A673 (cell line): ENCODE data around the gene UGGT2. TPM values are rescaled to one million over a fixed set of nuclear protein-coding genes. Genes with fewer than 3 reads are reported as not detected.

Source experiments
- BruUV-seq: library from RNA; stranded (reverse); fragments of 400-500 nt; replicated peaks from 2 replicates; lab custom pipeline; 2021; lab: Mats Ljungman, UMichigan
- CTCF ChIA-PET: fragments of 300-600 bp; sonication (Branson Sonifier 250); formaldehyde crosslinking; loops from one replicate; lab custom pipeline; 2022; ENCODE audit warnings: antibody characterized with exemption; lab: Charles Lee
- POLR2A ChIA-PET: fragments of 300-600 bp; sonication (Branson Sonifier 250); formaldehyde crosslinking; loops from one replicate; lab custom pipeline; 2022; ENCODE audit warnings: antibody characterized with exemption; ENCODE audit not compliant: low non-redundant PET; lab: Charles Lee
- DNase-seq: peaks from one replicate; pipeline ENCODE4 v3.0.0-alpha.2; 2015; ENCODE audit warnings: low spot score
- H3K27ac ChIP-seq: fragments of 200-600 bp; sonication (generic); 2 replicates; pipeline ENCODE4 v1.5.1; 2016; ENCODE audit warnings: mixed run types, low read depth, mild to moderate bottlenecking, mixed read lengths, antibody characterized with exemption, low read length; ENCODE audit not compliant: poor library complexity, severe bottlenecking
- H3K27me3 ChIP-seq: fragments of 200-600 bp; sonication (generic); replicated peaks from 2 replicates; pipeline ENCODE4 v1.6.1; 2017; ENCODE audit warnings: mixed run types, low read depth, mild to moderate bottlenecking, mixed read lengths, antibody characterized with exemption, low read length; ENCODE audit not compliant: insufficient read depth, poor library complexity
- H3K36me3 ChIP-seq: fragments of 200-600 bp; sonication (generic); 2 replicates; pipeline ENCODE4 v1.6.1; 2016; ENCODE audit warnings: mixed run types, mild to moderate bottlenecking, mixed read lengths, antibody characterized with exemption, low read length; ENCODE audit not compliant: insufficient read depth, poor library complexity, severe bottlenecking
- H3K4me1 ChIP-seq: fragments of 200-600 bp; sonication (generic); 2 replicates; pipeline ENCODE4 v1.6.1; 2017; ENCODE audit warnings: mixed run types, mild to moderate bottlenecking, mixed read lengths, antibody characterized with exemption, low read length; ENCODE audit not compliant: insufficient read depth, poor library complexity, severe bottlenecking
- H3K4me3 ChIP-seq: fragments of 200-600 bp; sonication (generic); 2 replicates; pipeline ENCODE4 v1.5.1; 2016; ENCODE audit warnings: low read depth, mixed run types, mild to moderate bottlenecking, mixed read lengths, low read length; ENCODE audit not compliant: poor library complexity, severe bottlenecking
- H3K9me3 ChIP-seq: fragments of 200-600 bp; sonication (generic); 2 replicates; pipeline ENCODE4 v1.6.1; 2016; ENCODE audit warnings: mixed run types, low read depth, mild to moderate bottlenecking, mixed read lengths, antibody characterized with exemption, low read length; ENCODE audit not compliant: poor library complexity, severe bottlenecking
- CTCF ChIP-seq: fragments of 300-800, 200-600 bp; sonication (generic); conservative IDR thresholded peaks from 2 replicates; pipeline ENCODE4 v1.5.1; 2017; ENCODE audit warnings: low read depth, mild to moderate bottlenecking, antibody characterized with exemption, low read length, moderate library complexity, mixed read lengths
- EZH2 ChIP-seq: fragments of 200-600 bp; sonication (generic); IDR thresholded peaks from 2 replicates; pipeline ENCODE4 v1.6.1; 2017; ENCODE audit warnings: borderline replicate concordance, low read depth, mild to moderate bottlenecking, mixed read lengths, antibody characterized with exemption, low read length; ENCODE audit not compliant: poor library complexity, severe bottlenecking
- intact Hi-C: fragments of 100-400 bp; cut with micrococcal nuclease; formaldehyde crosslinking; loops from one replicate; pipeline ENCODE4 v1.10.0; 2022; ENCODE audit not compliant: unreplicated experiment
- total RNA-seq: library from RNA; stranded (reverse); gene quantifications from 2 replicates; pipeline ENCODE4 v1.2.3, GENCODE V29; 2021

The UGGT2 gene
- total RNA-seq, 1 experiment from 2014 or later, result 10.1 TPM

GRCh38 chr13:95754069-95754468 is 299.1 kb downstream of the UGGT2 start:
- Histone ChIP-seq H3K9me3 (no peaks in the 10 kb centered on the region), H3K27ac (no peak overlapping the region), H3K36me3 (no peaks in the 10 kb centered on the region), H3K27me3 (no peaks in the 10 kb centered on the region), H3K4me3 (no peak overlapping the region), H3K4me1 (no peaks in the 10 kb centered on the region)
- POLR2A ChIA-PET, result no interaction called here
- CTCF ChIA-PET, result no interaction called here
- no TSS peak for BruUV-seq
- no peak for DNase-seq
- intact Hi-C loops, result no loop called here
- TF ChIP-seq CTCF (no peak), EZH2 (no peak)

- DNase-seq, result no peak
- intact Hi-C loops, result no loop called here
- Histone ChIP-seq H3K4me1 (no peaks in the 10 kb centered on the region), H3K36me3 (no peaks in the 10 kb centered on the region), H3K4me3 (no peak overlapping the region), H3K9me3 (no peaks in the 10 kb centered on the region), H3K27me3 (no peaks in the 10 kb centered on the region), H3K27ac (no peak overlapping the region)
- ChIA-PET POLR2A (no interaction called here), CTCF (no interaction called here)
- TF ChIP-seq CTCF (no peak), EZH2 (no peak)
- BruUV-seq, result no TSS peak
Observed at GRCh38 chr13:95752677-95753076, 300.5 kb downstream of the UGGT2 start.

Other genes with a start within 250 kb of the UGGT2 start
- not detected in 2 replicates for gene HS6ST3, start 36.7 kb upstream of the UGGT2 start, total RNA-seq